GM21447 (cell line): ENCODE measurements around the gene MIPEP.
"Not testable (repeated sequence)": the region's sequence is repeated elsewhere in the genome, so short reads cannot be mapped to it uniquely, and the experiment has no call there.

Source experiments
- ATAC-seq: cut with Tn5 transposase; IDR thresholded peaks from one replicate; pipeline ENCODE4 v1.9.1; 2021; ENCODE audit not compliant: unreplicated experiment

Gene MIPEP

DNA sequence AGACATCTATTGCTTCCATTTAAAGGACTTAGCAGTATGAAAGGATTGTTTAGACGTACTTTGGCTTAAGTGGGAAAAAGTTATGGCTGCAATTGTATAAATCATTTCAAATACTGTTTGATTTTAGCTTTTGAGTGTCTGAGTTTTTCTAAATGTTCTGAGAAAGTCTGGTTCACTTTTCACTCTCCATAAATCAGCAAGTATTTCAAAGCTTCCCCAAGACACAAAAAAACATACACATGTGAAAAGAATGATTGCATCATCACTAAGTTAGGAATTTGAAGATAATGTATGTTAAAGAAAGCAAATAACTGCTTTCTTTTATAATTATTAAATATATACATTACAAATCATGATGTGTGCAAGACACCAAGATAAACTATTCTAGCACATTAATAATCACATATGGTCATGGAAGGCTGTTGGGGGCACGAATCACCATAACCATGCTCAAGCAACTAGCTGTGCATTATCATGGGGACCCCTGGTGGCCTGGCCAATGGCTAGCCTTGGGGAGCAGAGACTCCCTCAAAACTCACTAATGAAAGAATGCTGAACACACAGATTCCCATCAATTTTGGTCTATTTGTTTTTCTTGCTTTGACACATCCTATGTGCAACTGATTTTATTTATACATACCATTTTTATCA, 111.1 kb downstream of the MIPEP start:
- ATAC-seq = no peak

DNA sequence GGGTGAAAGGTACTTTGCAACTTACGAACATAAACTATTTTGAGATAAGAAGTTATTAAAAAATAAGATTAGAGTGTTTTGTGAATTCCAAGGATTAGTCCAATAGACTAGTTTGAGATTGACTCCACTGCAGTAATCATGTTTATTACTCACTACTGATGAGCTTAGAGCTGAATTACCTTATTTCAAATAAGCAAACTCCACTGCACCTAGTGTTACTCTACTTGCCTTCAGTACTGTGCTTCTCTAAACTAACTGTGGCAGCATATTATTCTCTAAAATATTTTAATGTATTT, 111.7 kb downstream of the MIPEP start:
- ATAC-seq = peak; percentile 14

DNA sequence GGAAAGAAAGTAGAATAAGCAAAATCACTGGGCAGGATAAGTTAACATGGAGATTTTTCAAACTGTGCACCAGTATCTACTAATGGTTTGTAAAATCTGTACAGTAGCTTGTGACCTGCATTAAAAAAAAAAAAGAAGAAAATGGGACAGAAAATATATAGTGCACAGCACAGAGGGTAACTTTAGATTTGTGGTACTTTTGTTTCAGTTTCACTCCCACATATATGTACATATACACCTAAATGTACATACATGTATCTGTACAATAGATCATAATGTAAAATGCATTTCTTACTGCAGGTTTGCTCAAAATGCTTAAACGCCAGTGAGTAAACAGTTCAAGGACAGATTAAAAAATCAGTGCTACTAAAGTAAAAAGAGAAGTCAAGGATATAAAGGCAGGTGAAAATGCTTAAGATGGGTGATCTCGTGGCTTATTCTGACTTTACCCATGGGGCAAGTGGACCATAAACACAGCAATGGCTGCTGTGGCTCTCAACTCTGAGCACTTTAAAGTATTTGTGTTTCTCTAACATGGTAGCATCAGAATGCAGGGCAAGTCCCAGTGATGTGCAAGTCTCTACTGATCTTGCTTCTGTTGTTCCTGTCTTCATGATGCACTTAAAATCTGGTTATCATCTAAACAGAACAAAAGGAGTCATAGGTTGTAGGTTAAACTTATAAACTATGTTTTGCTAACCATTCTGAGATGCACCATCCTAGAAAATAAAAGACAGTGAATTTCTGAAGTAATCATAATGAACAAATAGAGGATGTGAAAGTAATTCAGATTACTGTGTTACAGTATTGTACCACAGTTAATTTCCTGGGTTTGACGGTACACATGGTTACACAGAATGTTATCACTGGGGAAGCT, 112.3 kb downstream of the MIPEP start:
- ATAC-seq = peak; percentile 97

DNA sequence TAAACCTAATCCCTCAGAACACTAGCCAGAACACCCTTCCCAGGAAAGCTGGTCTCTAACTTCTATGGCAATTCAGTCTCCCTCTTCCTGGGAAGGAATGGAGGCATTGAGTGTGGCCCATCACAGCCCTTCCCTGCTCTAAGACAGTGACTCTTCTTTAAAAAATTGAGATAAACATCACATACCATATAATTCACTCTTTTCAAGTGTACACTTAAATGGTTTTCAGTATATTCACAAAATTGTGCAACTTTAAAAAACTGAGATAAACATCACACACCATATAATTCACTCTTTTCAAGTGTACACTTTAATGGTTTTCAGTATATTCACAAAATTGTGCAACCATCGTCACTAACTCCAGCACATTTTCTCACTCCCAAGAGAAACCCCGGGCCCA, 116.5 kb downstream of the MIPEP start:
- ATAC-seq = no peak

DNA sequence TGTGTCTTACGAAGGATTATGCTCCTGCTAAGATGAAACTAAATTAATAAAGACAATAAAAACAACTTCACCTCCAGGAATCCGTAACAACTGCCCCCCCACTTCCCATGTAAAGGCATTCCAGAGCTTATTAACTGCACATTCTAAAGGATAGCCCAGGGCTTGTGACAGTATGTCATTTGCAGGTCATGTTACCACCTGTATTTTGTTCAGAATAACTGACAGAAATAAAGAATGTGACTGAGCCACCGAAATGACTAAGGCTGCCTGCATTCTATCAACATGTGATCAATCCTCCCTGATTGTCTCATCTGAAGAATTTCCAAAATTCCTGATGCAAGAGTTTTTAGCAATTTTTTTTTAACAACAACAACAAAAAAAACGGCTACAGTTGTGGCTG, 117.2 kb downstream of the MIPEP start:
- no peak for ATAC-seq

DNA sequence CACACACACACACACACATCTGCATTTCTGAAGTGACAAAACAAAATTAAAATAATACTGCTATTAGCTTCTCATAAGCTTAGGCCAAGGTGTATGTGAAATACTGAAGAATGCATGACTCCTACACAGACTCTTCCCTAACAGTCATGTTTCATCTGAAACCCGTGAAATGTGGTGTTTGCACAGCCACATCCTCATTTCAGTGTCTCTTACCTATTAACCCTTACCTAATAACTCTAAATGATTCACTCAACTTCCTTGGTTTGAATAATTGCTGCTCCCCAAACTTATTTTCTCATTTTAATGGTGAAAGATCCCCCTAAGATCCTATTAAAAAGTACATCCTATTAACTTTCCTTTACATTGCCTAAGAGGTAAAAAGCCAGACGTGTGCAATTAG, 117.6 kb downstream of the MIPEP start:
- ATAC-seq = peak; percentile 94

DNA sequence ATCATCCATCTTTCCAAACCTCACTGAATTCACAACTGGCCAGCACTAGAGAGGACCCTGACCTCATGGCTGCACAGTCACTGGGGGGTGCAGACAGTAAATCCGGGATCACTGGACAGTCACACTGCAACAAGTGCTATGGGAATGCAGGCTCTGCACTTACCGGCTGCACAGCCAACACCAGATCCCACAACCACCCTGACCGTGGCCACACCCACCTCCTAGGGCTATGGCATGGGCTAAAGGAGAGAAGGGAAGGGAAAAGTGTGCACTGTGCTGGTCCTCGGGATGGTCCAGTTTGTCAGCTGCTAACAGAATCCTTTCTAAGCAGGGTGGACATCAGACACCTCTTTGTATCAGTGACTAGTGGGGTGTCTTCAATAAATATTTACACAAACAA, 118.2 kb downstream of the MIPEP start:
- no peak for ATAC-seq

DNA sequence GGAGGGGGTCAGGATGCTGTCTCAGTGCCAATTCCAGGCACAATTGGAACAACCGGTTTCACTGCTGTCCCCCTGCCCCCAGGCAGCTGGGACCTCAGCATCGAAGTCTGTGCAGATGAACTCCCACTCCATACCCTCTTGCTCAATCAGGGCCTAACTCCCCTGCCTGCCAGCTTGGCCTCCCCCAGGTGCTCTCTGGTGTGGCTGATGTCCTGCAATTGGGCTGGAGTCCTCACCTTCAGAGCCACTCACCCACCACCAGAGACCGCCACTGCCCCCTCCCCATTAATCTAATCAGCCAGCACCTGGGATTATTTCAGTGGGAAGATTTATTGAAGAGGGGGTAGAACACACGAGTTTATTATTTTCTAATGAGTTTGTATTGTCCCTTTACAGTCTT, 118.8 kb downstream of the MIPEP start:
- ATAC-seq = no peak

DNA sequence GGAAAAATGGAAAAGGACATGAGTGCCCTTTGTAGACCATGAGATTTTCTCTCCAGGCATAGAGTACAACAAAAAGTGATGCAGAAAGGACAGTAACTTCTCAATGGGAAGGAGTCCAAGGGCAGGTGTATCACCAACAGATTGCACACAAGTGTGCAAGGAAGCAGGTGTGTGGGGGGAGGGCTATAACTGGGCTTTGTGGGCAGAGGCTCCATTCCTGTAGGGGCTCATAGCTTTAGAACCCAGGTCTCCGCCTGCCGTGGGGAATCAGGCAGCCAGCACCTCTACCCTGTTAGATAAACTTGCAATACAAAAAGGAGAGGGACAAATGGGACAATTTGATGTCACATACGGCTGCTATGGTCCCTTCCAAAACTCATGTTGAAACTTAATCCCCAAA, 119.8 kb downstream of the MIPEP start:
- ATAC-seq = no peak

DNA sequence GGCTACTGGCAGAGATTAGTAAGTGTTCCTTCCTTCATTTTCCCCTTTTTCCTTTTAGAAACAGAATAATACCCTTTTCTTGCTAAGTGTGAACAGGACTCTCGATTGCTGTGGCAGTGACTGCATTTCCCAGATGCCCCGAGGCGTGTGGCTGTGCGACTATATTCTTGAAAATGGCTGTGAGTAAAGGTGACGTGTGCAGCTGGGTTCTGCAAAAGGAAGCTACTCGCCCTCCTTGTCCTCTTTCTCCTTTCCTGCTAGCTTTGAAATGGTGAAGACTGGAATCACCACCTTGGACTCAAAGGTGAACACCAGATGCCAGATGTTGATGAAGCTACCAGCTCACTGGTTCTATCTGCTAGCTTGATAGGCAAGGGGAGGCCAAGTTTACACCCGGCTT, 121.4 kb downstream of the MIPEP start:
- no peak for ATAC-seq

DNA sequence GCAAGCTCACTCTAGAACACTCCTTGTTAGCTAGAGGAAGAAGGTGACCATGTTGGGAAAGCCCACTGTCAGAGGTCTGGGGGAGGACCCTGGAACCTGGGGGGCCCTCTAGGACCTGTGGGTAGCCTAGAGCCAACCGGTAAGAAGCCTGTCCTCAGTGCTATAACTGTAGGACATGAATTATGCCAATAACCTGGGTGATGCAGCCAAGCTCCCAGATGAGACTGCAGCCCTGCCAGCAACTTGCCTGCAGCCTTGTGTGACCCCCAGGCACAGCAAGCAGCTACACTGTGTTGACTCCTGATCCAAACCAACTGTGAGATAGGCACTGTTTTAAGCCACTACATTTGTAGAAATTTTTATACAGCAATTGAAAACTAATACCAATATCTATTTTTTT, 122.3 kb downstream of the MIPEP start:
- no peak for ATAC-seq

DNA sequence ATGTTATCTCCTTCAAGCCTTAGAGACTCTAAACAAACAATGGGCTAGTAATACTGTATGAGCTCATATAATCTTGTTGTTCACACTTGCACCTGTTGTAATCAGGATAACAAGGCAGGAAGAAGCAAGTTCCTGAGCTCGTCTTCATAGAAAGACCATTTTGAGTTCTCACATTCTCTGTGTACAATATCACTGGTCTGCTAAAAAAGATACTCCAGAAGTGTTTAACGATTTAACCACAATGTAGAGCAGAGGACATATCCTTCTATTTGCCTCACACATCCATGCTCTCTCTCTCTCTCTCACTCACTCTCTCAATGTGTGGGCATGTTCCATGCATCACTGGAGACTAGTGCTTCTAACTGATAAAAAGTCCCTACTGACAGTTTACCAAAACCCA, 122.9 kb downstream of the MIPEP start:
- ATAC-seq = no peak

DNA sequence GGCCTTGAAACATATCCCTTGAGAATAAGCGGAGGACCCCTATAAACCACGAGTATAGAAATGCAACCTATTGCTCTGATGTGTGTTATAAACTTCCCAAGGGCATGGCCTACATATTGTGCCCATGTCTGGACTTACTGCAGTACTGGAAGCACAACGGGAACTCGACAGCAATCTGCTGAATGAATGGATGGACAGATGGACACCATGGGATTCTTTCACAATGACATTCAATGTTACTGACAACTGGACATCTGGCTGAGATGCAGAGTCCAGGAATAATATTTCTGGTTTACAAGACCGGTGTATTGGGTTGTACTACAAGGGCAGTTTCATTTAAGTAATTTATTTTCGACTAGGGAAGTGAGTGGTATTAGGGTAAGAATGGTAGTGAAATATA, 123.7 kb downstream of the MIPEP start:
- ATAC-seq = no peak

DNA sequence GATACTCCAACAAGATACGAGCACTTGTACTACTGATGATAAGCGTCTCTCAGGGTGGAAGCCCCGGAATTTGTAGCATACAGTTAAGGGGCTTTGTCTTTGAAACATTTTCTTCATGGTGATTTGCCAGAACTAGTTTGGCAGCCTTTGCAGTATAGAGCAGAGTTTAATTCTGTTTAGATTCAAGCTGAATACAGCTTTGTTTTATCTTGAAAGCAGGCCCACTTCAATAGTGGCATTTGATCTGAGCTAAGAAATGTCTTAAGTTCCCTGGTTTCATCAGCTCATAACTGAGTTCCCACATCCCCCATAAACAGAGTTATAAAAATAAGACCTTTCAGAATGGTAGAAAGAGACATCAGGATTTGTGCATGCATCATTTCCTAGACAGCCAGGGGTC, 125.9 kb downstream of the MIPEP start:
- ATAC-seq = no peak

DNA sequence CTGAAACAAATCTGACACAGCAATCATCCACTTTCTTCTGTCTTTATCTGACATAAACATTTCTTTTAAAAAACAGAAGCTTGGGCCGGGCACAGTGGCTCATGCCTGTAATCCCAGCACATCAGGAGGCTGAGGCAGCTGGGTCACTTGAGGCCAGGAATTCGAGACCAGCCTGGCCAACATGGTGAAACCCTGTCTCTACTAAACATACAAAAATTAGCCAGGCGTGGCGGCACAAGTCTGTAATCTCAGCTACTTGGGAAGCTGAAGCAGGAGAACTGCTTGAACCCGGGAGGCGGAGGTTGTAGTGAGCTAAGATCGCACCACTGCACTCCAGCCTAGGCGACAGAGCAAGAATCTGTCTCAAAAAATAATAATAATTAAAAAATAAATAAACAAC, 127.4 kb downstream of the MIPEP start:
- not testable (repeated sequence) for ATAC-seq

DNA sequence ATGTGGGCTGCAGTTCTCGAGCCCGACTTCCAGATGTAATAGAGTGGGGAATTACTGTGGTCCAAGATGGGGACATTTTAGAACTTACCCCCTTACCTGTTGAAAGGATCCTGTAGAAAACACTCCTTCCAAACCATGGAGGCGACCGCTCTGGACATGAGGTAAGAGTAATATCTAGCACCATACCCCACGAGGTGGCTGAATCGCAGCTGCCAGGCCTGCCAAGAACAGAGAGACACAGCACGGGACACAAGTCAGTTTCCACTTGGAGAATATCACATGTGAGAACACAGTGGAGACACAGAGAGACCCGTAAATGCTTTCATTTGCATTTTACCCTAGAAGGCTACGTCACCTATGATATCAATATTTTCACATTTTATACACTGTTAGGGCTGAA, 129.2 kb downstream of the MIPEP start:
- ATAC-seq = no peak

DNA sequence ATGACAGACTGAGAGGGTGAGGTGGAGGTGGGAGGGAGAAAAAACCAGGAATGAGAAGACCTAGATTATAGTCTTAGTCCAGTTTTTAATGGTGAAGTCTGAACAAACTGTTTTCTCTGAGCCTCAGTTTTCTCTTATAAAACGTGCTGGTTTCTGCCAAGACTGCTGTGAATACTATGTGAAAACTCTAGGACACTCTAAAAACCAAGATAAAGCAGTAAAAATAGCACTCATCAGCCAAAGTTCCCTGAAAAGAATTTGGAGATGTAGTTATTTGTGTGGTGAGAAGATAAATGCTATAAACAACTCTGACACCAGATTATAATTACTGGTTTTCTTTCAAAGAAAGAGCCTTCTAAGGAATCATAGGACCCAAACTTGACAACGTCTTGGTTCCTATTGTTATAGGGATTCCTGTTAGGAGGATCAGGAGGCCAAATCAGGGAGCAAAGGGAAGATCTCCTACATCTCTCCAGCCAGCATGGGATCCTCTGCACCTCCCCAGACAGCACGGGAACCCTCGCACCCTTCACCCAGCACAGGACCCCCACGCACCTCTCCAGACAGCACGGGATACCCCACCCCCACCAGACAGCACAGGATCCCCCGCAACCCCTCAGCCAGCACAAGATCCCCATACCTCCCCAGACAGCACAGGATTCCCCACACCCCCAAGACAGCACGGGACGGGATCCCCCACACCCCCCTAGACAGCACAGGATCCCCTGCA, 130.2 kb downstream of the MIPEP start:
- ATAC-seq = no peak

DNA sequence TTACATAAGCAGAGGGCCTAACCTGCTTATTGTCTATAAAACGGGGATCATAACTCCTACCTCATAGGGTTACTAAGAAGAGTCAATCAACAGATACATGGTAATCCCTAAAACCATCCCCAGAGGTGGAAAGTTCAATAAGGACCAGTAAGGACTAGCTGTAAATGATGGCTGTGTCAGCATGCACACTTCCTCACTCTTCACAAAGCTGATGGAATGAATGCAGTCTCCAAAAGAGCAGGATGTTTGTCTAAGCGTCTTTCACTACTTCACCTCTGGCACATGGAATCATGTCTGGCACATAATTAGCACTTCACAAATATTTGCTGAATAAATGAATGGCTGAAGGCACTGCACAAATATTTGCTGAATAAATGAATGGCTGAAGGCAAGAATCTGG, 134.2 kb downstream of the MIPEP start:
- no peak for ATAC-seq

DNA sequence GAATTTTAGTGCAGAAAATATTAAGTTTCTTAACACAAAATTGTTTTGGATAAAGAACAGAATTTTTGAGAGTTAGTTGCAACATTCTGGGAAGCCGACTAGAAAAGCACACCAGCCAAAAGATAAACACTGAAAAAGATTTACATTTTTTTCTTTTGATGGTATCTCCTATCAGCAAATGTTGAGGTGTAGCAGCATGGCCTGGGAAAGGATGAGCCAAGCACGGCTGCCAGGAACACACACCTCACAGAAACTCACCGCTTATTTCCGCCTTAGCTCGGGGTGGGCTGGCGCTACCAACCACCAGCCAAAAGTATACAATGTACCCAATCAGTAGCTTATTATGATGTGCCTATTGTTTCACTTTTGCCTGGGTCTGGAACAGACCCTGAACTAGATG, 134.7 kb downstream of the MIPEP start:
- ATAC-seq = no peak

DNA sequence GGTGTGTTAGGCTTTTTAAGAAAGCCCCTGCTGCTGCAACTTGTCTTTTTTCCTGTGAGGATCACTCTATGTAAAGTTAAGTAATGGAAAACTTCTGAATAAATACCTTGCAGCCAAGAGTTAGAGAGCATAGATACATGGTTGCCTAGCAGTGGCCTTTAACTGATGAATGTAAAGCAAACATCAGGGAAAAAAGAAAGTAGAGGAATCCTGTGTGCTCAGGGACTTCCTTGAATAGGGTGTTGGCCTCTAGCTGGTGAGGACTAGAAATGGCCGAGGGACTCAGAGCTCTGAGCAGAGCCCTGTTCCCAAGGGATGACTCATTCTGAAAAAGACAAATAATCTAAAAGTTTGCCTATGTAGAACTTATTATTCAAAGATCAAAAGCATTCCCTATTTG, 135.7 kb downstream of the MIPEP start:
- no peak for ATAC-seq

DNA sequence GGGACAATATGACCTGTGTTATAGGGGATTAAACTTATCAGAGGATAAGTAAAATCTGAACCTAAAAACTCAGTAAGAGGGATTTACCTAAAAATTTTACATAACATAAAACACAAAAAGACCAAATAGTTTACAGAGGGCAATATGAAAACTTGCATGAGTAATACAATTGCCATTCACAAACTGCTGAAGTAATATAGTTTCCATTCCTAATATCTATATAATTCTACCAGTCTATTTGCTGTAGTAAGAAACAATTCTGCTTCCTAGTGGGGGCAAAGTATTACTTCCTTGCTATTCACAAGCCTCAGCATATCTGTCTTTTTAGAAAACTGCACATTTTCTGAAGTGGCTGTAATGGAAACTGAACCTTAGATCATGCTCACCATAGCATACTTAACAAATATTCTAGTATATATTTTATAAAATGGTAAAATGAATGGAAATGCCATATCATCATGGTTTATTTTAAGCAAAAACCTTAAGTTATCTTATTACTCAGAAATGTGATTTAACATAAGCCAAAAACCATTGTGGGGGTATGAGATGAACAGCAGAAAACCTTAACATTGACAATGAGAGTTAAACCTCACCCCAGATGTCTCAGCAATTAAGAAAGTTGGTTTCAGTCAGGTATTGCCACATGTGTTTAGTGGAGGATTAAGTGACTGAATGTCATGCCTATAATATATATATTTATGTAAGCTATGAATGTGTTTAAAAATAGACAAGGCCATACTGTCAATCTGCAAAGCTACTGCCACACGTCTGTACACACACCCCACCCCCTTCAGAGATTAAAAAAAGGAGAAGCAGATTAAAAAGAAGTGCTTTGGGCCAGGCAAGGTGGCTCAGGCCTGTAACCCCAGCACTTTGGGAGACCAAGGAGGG, 136.8 kb downstream of the MIPEP start:
- peak; percentile 60 for ATAC-seq
